Amygdala (tissue), 56 donors: ENCODE data around the gene TENM3.

Experiments
- DNase-seq, 56 donors: peaks; one replicate each; lab custom pipeline; 2025; lab: John Stamatoyannopoulos, UW

The TENM3 gene

DNA sequence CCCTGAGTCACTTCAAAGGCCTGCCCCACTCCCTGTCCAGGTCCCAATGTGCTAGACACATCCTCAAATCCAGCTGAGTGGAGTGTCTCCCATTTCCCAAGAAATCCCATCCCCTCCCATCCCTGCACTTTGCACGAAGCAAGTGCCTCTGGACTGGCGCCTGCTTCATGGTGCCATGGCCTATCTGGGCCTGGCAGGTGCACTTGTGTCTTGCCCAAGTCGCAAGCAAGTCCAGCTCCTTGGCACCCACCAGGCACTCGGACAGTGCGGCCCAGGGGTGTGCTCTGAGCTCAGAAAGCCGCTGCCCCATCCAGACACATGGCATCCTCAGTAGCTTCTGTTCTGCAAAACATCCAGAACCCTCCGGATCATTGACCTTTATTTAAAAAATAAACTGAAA is 576.5 kb downstream of the TENM3 start:
- DNase-seq, result no peak

DNA sequence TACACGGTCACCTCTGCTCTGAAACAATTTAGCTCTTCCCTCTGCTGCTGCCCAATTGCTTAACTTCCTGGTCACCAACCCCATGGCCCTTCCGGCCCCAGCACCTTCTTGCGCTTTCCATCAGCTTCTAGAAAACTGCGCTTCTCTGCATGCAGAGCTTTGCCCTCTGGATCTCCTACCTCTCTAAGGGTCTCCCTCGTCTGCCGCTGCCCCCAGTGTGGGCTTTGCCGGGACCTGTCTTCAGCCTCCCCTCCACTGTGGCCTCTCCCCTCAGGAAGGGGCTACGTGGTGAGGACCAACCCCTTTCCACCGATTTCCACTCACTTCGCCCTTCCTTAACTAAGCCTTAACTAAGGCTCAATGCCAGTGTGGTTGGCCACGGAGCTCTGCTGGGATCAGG is 579.4 kb downstream of the TENM3 start:
- DNase-seq, result no peak

GRCh38 chr4:182823576-182823975 is 580.4 kb downstream of the TENM3 start:
- DNase-seq, result no peak

- DNase-seq, result no peak
Measured at GRCh38 chr4:182825003-182825402, 581.8 kb downstream of the TENM3 start.

DNA sequence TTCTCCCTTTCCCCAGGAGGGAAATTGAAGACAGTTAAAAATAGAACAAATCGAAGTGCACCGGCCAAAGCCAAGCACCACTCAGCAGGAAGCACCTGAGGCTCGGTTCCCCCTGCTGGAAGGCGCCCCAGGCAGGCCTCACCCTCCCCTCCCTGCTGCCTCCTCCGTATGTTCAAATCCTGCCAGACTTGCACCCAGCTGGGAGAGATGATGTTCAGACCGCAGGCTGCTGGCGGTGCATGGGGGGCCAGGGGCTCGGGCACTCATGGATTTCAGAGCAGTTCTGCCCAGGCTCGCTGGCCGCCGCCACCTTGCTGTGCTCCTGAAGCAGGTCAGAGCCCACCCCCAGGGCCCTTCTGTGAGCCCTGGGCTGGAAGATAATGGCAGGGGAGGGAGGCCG is 582.6 kb downstream of the TENM3 start:
- no peak for DNase-seq

- no peak for DNase-seq
Measured at GRCh38 chr4:182826391-182826790, 583.2 kb downstream of the TENM3 start.

DNA sequence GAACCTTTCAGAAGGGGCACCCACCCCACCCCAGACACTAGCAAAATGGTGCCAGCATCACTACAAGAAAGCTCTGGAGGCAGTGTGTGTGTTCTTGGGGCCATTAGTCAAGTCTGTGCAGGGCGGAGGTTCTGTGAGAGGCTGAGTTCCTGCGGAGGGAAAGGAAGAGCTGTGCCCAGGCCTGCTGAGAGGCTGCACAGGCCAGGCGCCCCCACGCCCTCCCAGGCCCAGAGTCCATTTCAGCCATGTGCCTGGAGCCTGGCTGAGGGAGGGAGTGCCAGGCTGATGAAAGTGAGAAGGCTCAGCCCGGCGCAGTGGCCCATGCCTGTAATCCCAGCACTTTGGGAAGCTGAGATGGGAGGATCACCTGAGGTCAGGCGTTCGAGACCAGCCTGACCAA is 584.0 kb downstream of the TENM3 start:
- no peak for DNase-seq

DNA sequence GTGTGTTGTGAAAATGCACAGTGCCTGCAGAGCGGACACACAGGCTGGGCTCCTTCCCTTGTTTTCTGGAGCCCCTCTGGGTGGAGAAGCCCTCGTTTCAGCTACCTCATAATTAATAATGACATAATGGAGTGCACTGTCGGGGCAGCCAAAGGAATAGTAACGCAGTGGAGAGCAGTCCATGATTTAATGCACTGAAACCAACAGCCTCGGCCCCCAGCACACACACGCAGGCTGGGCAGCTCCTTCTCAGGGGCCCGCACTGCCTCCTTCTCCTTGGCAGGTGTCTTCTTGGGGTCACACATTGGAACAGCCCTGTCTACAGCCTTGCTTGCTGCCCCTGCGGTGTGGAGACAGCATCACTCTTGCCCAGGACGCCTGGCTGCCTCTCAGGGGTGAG is 584.8 kb downstream of the TENM3 start:
- no peak for DNase-seq

- peak in 1 of 56 donors; percentile 17 for DNase-seq
Measured at GRCh38 chr4:182828360-182829025, 585.3 kb downstream of the TENM3 start.

DNA sequence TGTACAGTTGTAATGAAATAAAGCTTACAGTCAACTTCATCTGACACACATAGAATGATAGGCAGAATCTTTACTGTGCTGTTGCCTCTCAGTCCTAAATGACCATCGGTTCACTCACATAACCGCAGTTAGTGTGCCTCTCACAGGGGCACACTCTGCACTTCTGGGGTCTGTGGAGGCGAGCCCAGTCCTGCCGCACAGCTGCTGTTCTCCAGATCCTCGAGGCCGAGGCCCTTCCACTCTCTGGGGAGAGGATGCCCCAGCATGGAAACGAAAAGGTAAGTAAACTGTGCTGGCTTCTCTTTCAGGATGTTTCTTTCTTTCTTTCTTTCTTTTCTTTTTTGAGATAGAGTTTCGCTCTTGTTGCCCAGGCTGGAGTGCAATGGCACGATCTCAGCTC is 586.0 kb downstream of the TENM3 start:
- no peak for DNase-seq

GRCh38 chr4:182831376-182831775 is 588.2 kb downstream of the TENM3 start:
- no peak for DNase-seq

DNA sequence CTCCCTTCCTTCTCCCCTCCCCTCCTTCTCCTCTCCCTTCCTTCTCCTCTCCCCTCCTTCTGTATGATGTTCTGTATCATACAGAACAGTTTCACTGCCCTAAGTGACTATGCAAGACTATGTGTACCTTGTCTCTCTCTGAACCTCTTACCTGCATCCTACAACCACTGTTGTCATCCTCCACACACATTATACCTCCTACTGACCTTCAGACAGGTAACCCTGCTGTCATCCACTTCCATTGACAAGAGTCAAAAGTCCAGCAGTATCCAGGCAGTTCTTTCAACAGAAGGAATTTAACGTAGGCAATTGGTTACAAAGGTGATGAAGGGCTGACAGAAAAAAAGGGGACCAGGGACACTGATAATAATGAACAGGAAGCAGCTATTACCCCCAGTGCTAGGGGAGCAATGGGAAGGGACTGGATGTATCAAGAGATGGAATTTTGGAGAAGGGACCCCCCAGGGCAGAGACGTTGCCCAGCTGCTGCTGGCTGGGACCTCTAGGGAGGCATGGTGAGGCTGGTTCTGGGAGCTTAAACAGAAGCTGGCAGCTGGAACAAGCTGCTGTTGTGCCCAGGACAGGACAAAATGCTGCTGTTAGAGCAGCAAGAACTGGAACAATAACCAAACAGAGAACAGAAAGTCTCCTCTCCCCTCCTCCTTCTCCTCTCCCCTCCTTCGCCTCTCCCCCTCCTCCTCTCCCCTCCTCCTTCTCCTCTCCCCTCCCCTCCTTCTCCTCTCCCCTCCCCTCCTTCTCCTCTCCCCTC is 589.3 kb downstream of the TENM3 start:
- DNase-seq, result peak in 11 of 56 donors; percentile 4 to 38 (median 15)

DNA sequence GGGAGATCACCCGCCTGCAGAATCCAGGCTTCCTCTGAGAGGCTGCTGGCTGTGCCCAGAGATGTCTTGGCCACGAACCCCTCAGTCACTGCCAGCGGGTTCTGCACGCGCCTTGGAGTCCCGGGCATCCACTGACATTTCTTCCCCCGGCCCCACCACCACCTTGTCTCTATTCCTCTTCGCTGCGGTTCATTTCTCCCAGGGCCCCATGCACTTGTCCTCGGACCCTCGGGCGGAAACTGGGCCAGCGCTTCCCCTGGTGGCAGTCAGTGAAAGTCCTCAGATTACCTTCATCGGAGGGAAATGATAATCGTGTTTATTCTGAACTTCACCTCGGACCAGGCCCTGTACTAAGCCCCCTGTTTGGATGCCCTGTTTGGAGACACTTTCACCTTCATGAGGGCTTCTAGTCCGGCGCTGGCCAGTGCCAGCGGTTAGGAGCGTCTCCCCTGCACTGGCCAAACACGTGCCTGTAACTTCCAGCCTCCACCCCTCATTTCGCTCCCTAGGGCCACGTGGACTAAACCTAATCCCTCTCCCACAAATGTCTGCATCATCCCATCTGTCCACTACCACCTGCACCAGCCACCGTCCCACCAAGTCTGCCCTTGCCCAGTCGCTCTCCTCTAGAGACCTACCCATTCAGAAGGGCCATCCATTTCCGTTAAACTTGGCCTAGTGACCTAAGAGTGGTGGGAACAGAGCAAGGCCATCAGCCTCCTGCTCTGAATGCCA is 592.0 kb downstream of the TENM3 start:
- DNase-seq, result peak in 1 of 56 donors; percentile 18

GRCh38 chr4:182837831-182838230 is 594.6 kb downstream of the TENM3 start:
- DNase-seq, result no peak

DNA sequence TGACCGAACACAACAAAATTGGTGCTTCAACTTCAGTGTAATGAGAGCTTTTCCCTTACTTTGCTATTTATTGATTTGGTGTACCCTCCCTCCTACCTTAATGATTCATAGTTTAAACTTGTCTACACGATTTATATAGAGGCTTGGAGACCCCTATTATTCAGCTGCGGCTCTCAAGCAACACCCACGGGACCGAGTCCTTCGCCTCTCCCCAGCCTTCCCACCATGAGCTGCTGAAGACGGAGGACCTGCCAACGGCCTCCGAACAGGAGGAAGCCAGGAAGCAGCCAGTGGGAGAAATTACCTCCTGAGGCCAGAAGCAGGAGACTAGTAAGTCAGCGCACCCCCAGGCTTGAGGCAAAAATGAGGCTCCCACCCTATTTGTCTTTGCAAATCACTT is 595.3 kb downstream of the TENM3 start:
- no peak for DNase-seq

DNA sequence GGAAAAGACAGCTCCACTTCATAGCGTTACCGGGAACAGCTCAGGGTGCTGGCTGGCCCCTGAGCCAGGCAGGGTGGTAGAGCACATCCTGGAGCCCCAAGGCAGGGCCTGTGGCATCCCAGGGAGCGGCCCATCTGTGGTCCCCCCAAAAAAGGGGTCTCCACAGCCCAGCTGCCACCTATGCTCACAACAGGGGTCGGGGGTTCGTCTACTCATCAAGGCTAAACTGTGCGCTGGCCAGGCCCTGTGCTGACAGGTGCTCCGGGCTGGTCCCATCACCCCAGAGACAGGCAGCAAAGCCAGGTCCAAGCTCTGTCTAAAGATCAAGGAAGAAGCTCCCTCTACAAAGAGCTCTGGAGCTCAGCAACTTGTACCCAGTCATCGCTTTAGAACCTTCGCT is 596.1 kb downstream of the TENM3 start:
- DNase-seq, result no peak

DNA sequence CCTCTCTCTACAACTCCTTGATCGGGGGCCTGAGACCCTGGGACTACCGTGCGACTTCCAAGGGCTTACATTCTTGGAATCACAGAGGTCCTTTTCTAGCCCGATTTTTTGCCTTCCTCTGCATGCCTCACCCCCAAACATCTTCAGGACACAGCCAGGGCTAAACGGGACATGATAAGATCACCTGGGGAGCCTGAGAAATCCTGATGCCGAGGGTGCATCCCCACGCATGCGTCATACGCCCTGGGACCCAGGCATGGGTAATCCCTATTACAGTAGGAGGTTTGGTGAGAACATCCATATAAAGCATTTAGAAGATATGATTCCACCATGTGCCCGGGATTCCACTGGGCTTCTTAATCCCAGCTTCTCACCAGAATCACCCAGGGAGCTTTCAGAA is 596.9 kb downstream of the TENM3 start:
- no peak for DNase-seq

DNA sequence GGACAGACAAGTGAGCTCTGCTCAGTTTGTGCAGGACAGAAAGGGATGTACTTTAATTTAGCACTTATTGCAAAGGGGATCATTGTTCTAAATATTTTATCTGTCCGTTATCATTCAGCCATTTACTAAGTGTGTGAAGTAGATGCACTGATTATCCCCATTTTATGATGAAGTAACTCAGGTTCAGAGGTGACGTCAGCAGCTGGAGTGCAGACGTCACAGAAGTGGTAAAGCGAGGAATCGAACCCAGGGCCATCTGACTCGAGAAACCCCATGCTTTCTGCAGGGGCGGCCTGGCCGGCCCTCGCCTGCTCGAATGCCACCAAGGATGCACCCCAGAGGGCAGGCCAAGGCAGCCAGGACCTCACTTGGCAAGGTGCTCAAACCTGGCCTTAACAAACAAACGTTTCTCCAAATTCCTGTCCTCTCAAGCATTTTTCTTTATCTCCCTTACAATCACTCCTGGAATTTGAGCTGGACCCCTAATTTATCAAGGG is 599.0 kb downstream of the TENM3 start:
- no peak for DNase-seq

- DNase-seq, result no peak
Measured at GRCh38 chr4:182842759-182843390, 599.7 kb downstream of the TENM3 start.

GRCh38 chr4:182843808-182844325 is 600.7 kb downstream of the TENM3 start:
- no peak for DNase-seq

DNA sequence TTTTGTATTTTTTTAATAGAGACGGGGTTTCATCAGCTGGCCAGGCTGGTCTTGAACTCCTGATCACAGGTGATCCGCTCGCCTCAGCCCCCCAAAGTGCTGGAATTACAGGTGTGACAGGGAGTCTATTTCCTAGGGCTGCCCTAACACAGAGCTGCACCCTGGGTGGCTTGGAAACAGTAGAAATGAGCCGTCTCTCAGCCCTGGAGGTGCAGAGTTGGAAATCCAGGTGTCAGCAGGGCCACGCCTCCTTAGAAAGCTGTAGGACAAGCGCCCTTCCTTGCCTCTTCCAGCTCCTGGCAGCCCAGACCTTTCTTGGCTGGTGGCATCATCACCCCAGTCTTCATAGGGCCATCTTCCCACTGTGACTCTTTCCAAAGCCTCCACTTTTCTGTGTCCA is 602.4 kb downstream of the TENM3 start:
- DNase-seq, result no peak
